Gastroesophageal sphincter (tissue), 4 donors: ENCODE results near the gene STX8. TPM values are rescaled to one million over a fixed set of nuclear protein-coding genes. Genes with fewer than 3 reads are reported as not detected.

Experiments
- ATAC-seq: fragments of 150-250 bp; one replicate; pipeline ENCODE4 v1.9.1; 2016; ENCODE audit warnings: mild to moderate bottlenecking, moderate library complexity
- H3K27ac ChIP-seq, 4 donors: fragments of 200-600 bp; sonication (generic) in 3 of 4; 1 replicate in 3 of 4; 2 replicates in 1 of 4; pipeline ENCODE4 v1.5.1; 2016 to 2019
- H3K27me3 ChIP-seq: fragments of 200-600 bp; sonication (generic); one replicate; pipeline ENCODE4 v1.5.1; 2019
- H3K36me3 ChIP-seq, 2 donors: fragments of 200-600 bp; sonication (generic); one replicate each; pipeline ENCODE4 v1.5.1; 2019; ENCODE audit warnings: control low read depth in 1 of 2
- H3K4me1 ChIP-seq, 3 donors: fragments of 200-600 bp; sonication (generic); 1 replicate in 2 of 3; 2 replicates in 1 of 3; pipeline ENCODE4 v1.5.1; 2016 to 2019; ENCODE audit warnings: control low read depth in 2 of 3
- H3K4me3 ChIP-seq, 2 donors: fragments of 200-600 bp; sonication (generic); one replicate each; pipeline ENCODE4 v1.5.1; 2019; ENCODE audit warnings: mild to moderate bottlenecking in 1 of 2, moderate library complexity in 1 of 2
- H3K9me3 ChIP-seq, 3 donors: fragments of 200-600 bp; sonication (generic); one replicate each; pipeline ENCODE4 v1.5.1; 2017 to 2019; ENCODE audit warnings: control low read depth in 2 of 3
- CTCF ChIP-seq, 4 experiments: fragments of 200-600 bp in 2 of 4; fragments of 450-650 bp in 2 of 4; sonication (generic) in 1 of 4; IDR thresholded peaks; one replicate each; pipeline ENCODE4 v1.5.1; 2017 to 2019; ENCODE audit warnings: antibody characterized with exemption in 4 of 4, mild to moderate bottlenecking in 2 of 4, moderate library complexity in 2 of 4
- EP300 ChIP-seq: sonication (generic); formaldehyde crosslinking; IDR thresholded peaks from one replicate; pipeline ENCODE4 v1.6.1; 2017; ENCODE audit warnings: antibody characterized with exemption, mild to moderate bottlenecking
- POLR2A ChIP-seq, 2 donors: fragments of 450-650 bp; IDR thresholded peaks; one replicate each; pipeline ENCODE4 v1.6.1; 2017; ENCODE audit warnings: antibody characterized with exemption in 2 of 2, mild to moderate bottlenecking in 2 of 2, moderate library complexity in 1 of 2
- POLR2AphosphoS5 ChIP-seq: sonication (generic); formaldehyde crosslinking; IDR thresholded peaks from one replicate; pipeline ENCODE4 v1.6.1; 2017; ENCODE audit warnings: antibody characterized with exemption
- WGBS, 2 donors: methylation state at CpG; one replicate each; pipeline ENCODE4 v1.1.5; 2018; ENCODE audit warnings: low coverage in 1 of 2; 5-methylcytosine and 5-hydroxymethylcytosine counted together
- total RNA-seq, 4 donors: library from RNA; depleted of rRNA; stranded (reverse); fragments of >200 nt; gene quantifications; one replicate each; pipeline ENCODE4 v1.1.0, GENCODE V29; 2016

The STX8 gene
- total RNA-seq, 4 donors from 2014 or later, result 67.9 to 106 (median 87.1) TPM

- WGBS, 2 donors, result 87% methylated on average over 3 of the region's 3 CpGs; no CpG with 5 or more reads in 1 of the 2 donors
- TF ChIP-seq POLR2AphosphoS5 (no peak), EP300 (no peak), CTCF (IDR thresholded peaks at IDR 0.05) (no peak), POLR2A (IDR thresholded peaks at IDR 0.05) (no peak)
- Histone ChIP-seq H3K27ac (no peak overlapping the region), H3K36me3 (peaks cover 0 to 16% of the 10 kb centered on the region in 2 donors), H3K9me3 (no peaks in the 10 kb centered on the region), H3K27me3 (no peaks in the 10 kb centered on the region), H3K4me1 (peaks cover 2 to 32% (median 12%) of the 10 kb centered on the region in 3 donors), H3K4me3 (no peak overlapping the region)
- ATAC-seq, result no peak
These were observed 322.3 kb downstream of the STX8 start for GRCh38 chr17:9253308-9253707.

- H3K4me3 ChIP-seq, result no peak overlapping the region
- ATAC-seq, result no peak
- WGBS, 2 donors, result 86 to 92% methylated on average over 1 to 9 of the region's 12 CpGs
- peaks cover 0 to 32% (median 4%) of the 10 kb centered on the region in 3 donors for H3K4me1 ChIP-seq
- no peaks in the 10 kb centered on the region for H3K9me3 ChIP-seq
- TF ChIP-seq EP300 (no peak), POLR2A (IDR thresholded peaks at IDR 0.05) (no peak), POLR2AphosphoS5 (no peak), CTCF (IDR thresholded peaks at IDR 0.05) (no peak)
- peaks cover 0 to 20% of the 10 kb centered on the region in 2 donors for H3K36me3 ChIP-seq
- no peaks in the 10 kb centered on the region for H3K27me3 ChIP-seq
- no peak overlapping the region for H3K27ac ChIP-seq
These were observed 324.3 kb downstream of the STX8 start for GRCh38 chr17:9251273-9251672.

GRCh38 chr17:9249245-9249953 is 326.2 kb downstream of the STX8 start:
- peak overlapping the region in 3 of 4 donors; percentile 9 to 99 (median 98) for H3K27ac ChIP-seq
- H3K4me1 ChIP-seq, result peaks cover 0 to 44% (median 19%) of the 10 kb centered on the region in 3 donors
- ATAC-seq, result no peak
- TF ChIP-seq CTCF (IDR thresholded peaks at IDR 0.05), result no peak
- TF ChIP-seq POLR2AphosphoS5, result no peak
- no peak for TF ChIP-seq EP300
- no peak for TF ChIP-seq POLR2A (IDR thresholded peaks at IDR 0.05)
- no peaks in the 10 kb centered on the region for H3K9me3 ChIP-seq
- no peaks in the 10 kb centered on the region for H3K27me3 ChIP-seq
- 67 to 84% methylated on average over 4 to 21 of the region's 21 CpGs for WGBS, 2 donors
- H3K4me3 ChIP-seq, result no peak overlapping the region
- H3K36me3 ChIP-seq, result peaks cover 0 to 20% of the 10 kb centered on the region in 2 donors

GRCh38 chr17:9247401-9247938 is 328.1 kb downstream of the STX8 start:
- no peaks in the 10 kb centered on the region for H3K9me3 ChIP-seq
- H3K4me1 ChIP-seq, result peaks cover 3 to 64% (median 37%) of the 10 kb centered on the region in 3 donors
- 80 to 91% methylated on average over 3 to 6 of the region's 21 CpGs for WGBS, 2 donors
- H3K27me3 ChIP-seq, result no peaks in the 10 kb centered on the region
- TF ChIP-seq POLR2A (IDR thresholded peaks at IDR 0.05), result no peak
- no peak for TF ChIP-seq EP300
- TF ChIP-seq CTCF (IDR thresholded peaks at IDR 0.05), result no peak
- TF ChIP-seq POLR2AphosphoS5, result no peak
- peak overlapping the region in 3 of 4 donors; percentile 98 to 100 (median 99) for H3K27ac ChIP-seq
- no peak overlapping the region for H3K4me3 ChIP-seq
- ATAC-seq, result no peak
- peaks cover 0 to 20% of the 10 kb centered on the region in 2 donors for H3K36me3 ChIP-seq
